HepG2 (cell line): ENCODE measurements around the gene DCDC2C. TPM values are rescaled to one million over a fixed set of nuclear protein-coding genes. Genes with fewer than 3 reads are reported as not detected.

ENCODE experiments used
- ATAC-seq: fragments of 200-7000 bp; cut with Tn5 transposase; 3 replicates; pipeline ENCODE4 v1.9.1; 2020; ENCODE audit warnings: mild to moderate bottlenecking, moderate library complexity
- BruUV-seq: library from RNA; stranded (reverse); fragments of 400-500 nt; replicated peaks from 2 replicates; lab custom pipeline; 2021; lab: Mats Ljungman, UMichigan
- CTCF ChIA-PET: fragments of 300-600 bp; formaldehyde crosslinking; extraction: SDS; loops from one replicate; lab custom pipeline; 2021; ENCODE audit warnings: low total read pairs, inconsistent platforms, low intra/inter-chr PET ratio; lab: Yijun Ruan, JAX
- POLR2A ChIA-PET: fragments of 350-600 bp; sonication (Branson Sonifier 250); formaldehyde crosslinking; loops from one replicate; lab custom pipeline; 2020; ENCODE audit warnings: antibody characterized with exemption, inconsistent platforms; lab: Yijun Ruan, JAX
- DNase-seq: peaks from one replicate; pipeline ENCODE4 v3.0.0-alpha.2; 2015; ENCODE audit warnings: low spot score
- FAIRE-seq: peaks from 3 replicates; lab custom pipeline; 2011; peaks lifted over from hg19 to GRCh38; lab: Jason Lieb, UNC
- H2AFZ ChIP-seq: one replicate; pipeline ENCODE4 v1.6.1; 2011; ENCODE audit warnings: low read length, inconsistent platforms
- H3K27ac ChIP-seq: fragments of 300-600 bp; 3 replicates; pipeline ENCODE4 v1.8.0; 2011; ENCODE audit warnings: mixed run types, mild to moderate bottlenecking, mixed read lengths, low read length, inconsistent platforms; ENCODE audit not compliant: insufficient read depth; ENCODE audit errors: extremely low read length
- H3K27me3 ChIP-seq, 2 experiments: fragments of 200-600 bp in 1 of 2; 2 replicates in 1 of 2; 3 replicates in 1 of 2; pipeline versions ENCODE4 v1.6.0 to v1.8.0; 2011; ENCODE audit warnings: low read length in 2 of 2, mild to moderate bottlenecking in 2 of 2, moderate library complexity in 2 of 2, inconsistent platforms in 1 of 2; ENCODE audit not compliant: insufficient read depth in 2 of 2, control insufficient read depth in 1 of 2
- H3K36me3 ChIP-seq, 2 experiments: fragments of 200-600 bp in 1 of 2; replicated peaks in 1 of 2; 2 replicates in 1 of 2; 3 replicates in 1 of 2; pipeline versions ENCODE4 v1.5.1 to v1.8.0; 2011; ENCODE audit warnings: low read length in 2 of 2, inconsistent platforms in 1 of 2; ENCODE audit not compliant: insufficient read depth in 2 of 2, control insufficient read depth in 1 of 2
- H3K4me1 ChIP-seq: 2 replicates; pipeline ENCODE4 v1.5.1; 2012; ENCODE audit warnings: low read length, inconsistent platforms; ENCODE audit not compliant: insufficient read depth
- H3K4me2 ChIP-seq: 2 replicates; pipeline ENCODE4 v1.6.0; 2011; ENCODE audit warnings: low read depth, low read length, inconsistent platforms
- H3K4me3 ChIP-seq, 3 experiments: fragments of 200-600 bp in 1 of 3; sonication (generic), shearing (Covaris generic) in 1 of 3; replicated peaks in 1 of 3; 2 replicates each; pipeline ENCODE4 v1.5.1; 2011 to 2016; ENCODE audit warnings: low read length in 3 of 3, inconsistent platforms in 2 of 3, low read depth in 2 of 3, mild to moderate bottlenecking in 2 of 3, control low read depth in 1 of 3, mixed read lengths in 1 of 3; ENCODE audit not compliant: insufficient read depth in 1 of 3
- H3K79me2 ChIP-seq: one replicate; pipeline ENCODE4 v1.6.1; 2011; ENCODE audit warnings: low read length, inconsistent platforms; ENCODE audit not compliant: insufficient read depth
- H3K9ac ChIP-seq: 2 replicates; pipeline ENCODE4 v1.6.0; 2011; ENCODE audit warnings: mild to moderate bottlenecking, low read depth, low read length, inconsistent platforms; ENCODE audit not compliant: insufficient read depth
- H3K9me3 ChIP-seq: 2 replicates; pipeline ENCODE4 v1.5.1; 2012; ENCODE audit warnings: mild to moderate bottlenecking, low read length
- H4K20me1 ChIP-seq: 2 replicates; pipeline ENCODE4 v1.6.0; 2011; ENCODE audit warnings: inconsistent platforms, mild to moderate bottlenecking, low read length, moderate library complexity; ENCODE audit not compliant: insufficient read depth
- BRD4 ChIP-seq: sonication (generic); formaldehyde crosslinking; IDR thresholded peaks from 2 replicates; pipeline ENCODE4 v1.4.0; 2020; ENCODE audit warnings: missing genetic modification reagents
- E2F1 ChIP-seq: sonication (generic); formaldehyde crosslinking; IDR thresholded peaks from 2 replicates; pipeline ENCODE4 v1.5.0; 2020; ENCODE audit warnings: missing genetic modification reagents
- FOSL1 ChIP-seq: sonication (generic); formaldehyde crosslinking; IDR thresholded peaks from 2 replicates; pipeline ENCODE4 v1.9.0; 2021; ENCODE audit warnings: missing genetic modification reagents, borderline replicate concordance
- HDAC6 ChIP-seq: fragments of 200-600 bp; sonication (generic); IDR thresholded peaks from 2 replicates; pipeline ENCODE4 v1.7.0; 2017; ENCODE audit warnings: mild to moderate bottlenecking, antibody characterized with exemption, low read length, low read depth
- HOMEZ ChIP-seq: IDR thresholded peaks from 2 replicates; pipeline ENCODE4 v1.6.1; 2016; ENCODE audit warnings: low read depth
- NFE2L2 ChIP-seq: fragments of 150-350 bp; IDR thresholded peaks from 2 replicates; pipeline ENCODE4 v1.6.1; 2014; ENCODE audit warnings: low read length
- POGK ChIP-seq: sonication (generic); formaldehyde crosslinking; conservative IDR thresholded peaks from 2 replicates; pipeline ENCODE4 v1.8.0; 2022; ENCODE audit warnings: mild to moderate bottlenecking, moderate library complexity, missing genetic modification reagents
- ZNF326 ChIP-seq: sonication (generic); formaldehyde crosslinking; IDR thresholded peaks from 2 replicates; pipeline ENCODE4 v1.4.0; 2020; ENCODE audit warnings: missing genetic modification reagents, borderline replicate concordance
- ZNF691 ChIP-seq: sonication (generic); formaldehyde crosslinking; IDR thresholded peaks from 2 replicates; pipeline ENCODE4 v1.4.0; 2020; ENCODE audit warnings: missing genetic modification reagents, low read depth, mild to moderate bottlenecking, borderline replicate concordance
- ZNF788 ChIP-seq: sonication (generic); formaldehyde crosslinking; IDR thresholded peaks from 2 replicates; pipeline ENCODE4 v1.5.0; 2020; ENCODE audit warnings: mild to moderate bottlenecking, missing genetic modification reagents, borderline replicate concordance
- WGBS: methylation state at CpG from one replicate; pipeline ENCODE4 v1.1.6; 2017; ENCODE audit warnings: low lambda C conversion rate; 5-methylcytosine and 5-hydroxymethylcytosine counted together
- in situ Hi-C: cut with HindIII; loops from 2 replicates; pipeline ENCODE4 v1.10.0; 2017; ENCODE audit warnings: low pct_unique_long_range_greater_than_20kb; ENCODE audit not compliant: extremely low pct_ligation_motif_present
- intact Hi-C: fragments of 100-400 bp; cut with micrococcal nuclease; formaldehyde crosslinking; loops from one replicate; pipeline ENCODE4 v1.10.0; 2022; ENCODE audit not compliant: unreplicated experiment
- polyA plus RNA-seq, 8 experiments: library from polyadenylated mRNA; depleted of rRNA in 3 of 8; stranded (reverse) in 7 of 8; unstranded in 1 of 8; fragments of >200 nt; fragmentation: Illumina TruSeq in 4 of 8; extraction: Trizol in 4 of 8; gene quantifications; 2 replicates each; pipeline versions ENCODE4 v1.2.1 to v1.2.3, GENCODE V29; 2011 to 2016; ENCODE audit warnings: low read depth in 4 of 8, missing spikeins in 1 of 8, mixed read lengths in 1 of 8; ENCODE audit not compliant: insufficient read depth in 1 of 8
- total RNA-seq, 5 experiments: library from RNA; depleted of rRNA; stranded (reverse); fragments of >200 nt; fragmentation: Illumina TruSeq; extraction: Trizol; gene quantifications; 2 replicates each; pipeline ENCODE4 v1.2.3, GENCODE V29; 2016; ENCODE audit warnings: low read depth in 1 of 5

Gene DCDC2C
- total and polyA plus RNA-seq, 2 of the 13 experiments (the other 11 are each of a cell fraction or from before 2014, with no cell fraction given): not detected

GRCh38 chr2:3766824-3767223 lies 63.4 kb downstream of the DCDC2C start (continued):
- no peak for TF ChIP-seq ZNF691 (CRISPR knock-in tag)

- ATAC-seq (no peak), DNase-seq (no peak), FAIRE-seq (no peak)
- Histone ChIP-seq H3K9ac (no peak overlapping the region), H2AFZ (no peak overlapping the region), H4K20me1 (no peaks in the 10 kb centered on the region), H3K4me2 (no peak overlapping the region), H3K79me2 (no peaks in the 10 kb centered on the region), H3K9me3 (no peaks in the 10 kb centered on the region), H3K4me3 (no peak overlapping the region), H3K27me3 (peaks cover 4 to 79% of the 10 kb centered on the region in 2 experiments), H3K27ac (no peak overlapping the region), H3K36me3 (no peaks in the 10 kb centered on the region), H3K4me1 (no peaks in the 10 kb centered on the region)
- no TSS peak for BruUV-seq
- in situ Hi-C loops: no loop called here
- intact Hi-C loops: no loop called here
- TF ChIP-seq HDAC6: no peak
- no peak for TF ChIP-seq FOSL1 (CRISPR knock-in tag)
- 13% methylated on average over 20 of the region's 21 CpGs for WGBS
- POLR2A ChIA-PET: no interaction called here
- CTCF ChIA-PET: no interaction called here
Observed at GRCh38 chr2:3768960-3769765, 65.8 kb downstream of the DCDC2C start.

- Histone ChIP-seq H3K9me3 (no peaks in the 10 kb centered on the region), H3K4me2 (no peak overlapping the region), H3K79me2 (no peaks in the 10 kb centered on the region), H3K27me3 (peaks cover 4 to 82% of the 10 kb centered on the region in 2 experiments), H3K36me3 (no peaks in the 10 kb centered on the region), H3K4me3 (no peak overlapping the region), H4K20me1 (no peaks in the 10 kb centered on the region), H3K9ac (no peak overlapping the region), H2AFZ (no peak overlapping the region), H3K4me1 (no peaks in the 10 kb centered on the region), H3K27ac (no peak overlapping the region)
- DNase-seq (no peak), FAIRE-seq (no peak), ATAC-seq (no peak)
- 13% methylated on average over 2 of the region's 3 CpGs for WGBS
- BruUV-seq: no TSS peak
- ChIA-PET CTCF (no interaction called here), POLR2A (no interaction called here)
- in situ Hi-C loops (no loop called here), intact Hi-C loops (no loop called here)
- TF ChIP-seq ZNF788 (CRISPR knock-in tag): no peak
- TF ChIP-seq ZNF326 (CRISPR knock-in tag): no peak
- TF ChIP-seq HOMEZ (CRISPR knock-in tag): no peak
- TF ChIP-seq BRD4 (CRISPR knock-in tag): no peak
- TF ChIP-seq POGK (CRISPR knock-in tag): no peak
- TF ChIP-seq E2F1 (CRISPR knock-in tag): no peak
- TF ChIP-seq NFE2L2: no peak
Observed at GRCh38 chr2:3769766-3770165, 66.4 kb downstream of the DCDC2C start.
